HL-60 (cell line): Measurements from ENCODE around the gene BRS3.

Experiments
- GABPA ChIP-seq: IDR thresholded peaks from 2 replicates; pipeline ENCODE4 v1.6.1; 2012; ENCODE audit warnings: low read depth
- POLR2AphosphoS5 ChIP-seq: IDR thresholded peaks from 2 replicates; pipeline ENCODE4 v1.6.1; 2012; ENCODE audit warnings: low read depth
- REST ChIP-seq: IDR thresholded peaks from 2 replicates; pipeline ENCODE4 v1.6.1; 2012; ENCODE audit warnings: low read depth; ENCODE audit not compliant: insufficient replicate concordance
- SPI1 ChIP-seq: IDR thresholded peaks from 2 replicates; pipeline ENCODE4 v1.6.1; 2012; ENCODE audit warnings: low read depth, mild to moderate bottlenecking, borderline replicate concordance
- TF ChIP-seq, protein P1 (sequence below): IDR thresholded peaks from one replicate; pipeline ENCODE4 v1.5.1; 2011; ENCODE audit warnings: low read length, control low read depth, inconsistent platforms; ENCODE audit not compliant: insufficient read depth

DNA sequence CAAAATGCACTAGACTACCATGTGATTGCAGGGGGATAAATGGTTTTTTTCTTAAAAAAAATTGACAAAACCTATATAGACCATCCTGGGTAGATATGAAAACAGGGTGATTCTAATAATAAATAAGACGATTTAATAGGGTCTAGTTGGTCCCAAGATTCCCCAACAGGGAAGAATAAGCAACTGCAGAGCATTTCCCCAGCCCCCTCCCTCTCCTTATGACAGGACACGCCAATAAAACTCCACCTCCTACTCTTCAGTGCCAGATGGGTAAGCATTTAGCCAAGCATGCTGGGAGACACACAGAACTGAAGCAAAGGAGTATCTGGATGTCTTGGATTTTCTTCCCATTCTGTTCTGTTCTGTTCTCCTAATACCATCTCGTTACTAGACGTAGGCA, at the start of gene BRS3:
- TF ChIP-seq, protein P1, sequence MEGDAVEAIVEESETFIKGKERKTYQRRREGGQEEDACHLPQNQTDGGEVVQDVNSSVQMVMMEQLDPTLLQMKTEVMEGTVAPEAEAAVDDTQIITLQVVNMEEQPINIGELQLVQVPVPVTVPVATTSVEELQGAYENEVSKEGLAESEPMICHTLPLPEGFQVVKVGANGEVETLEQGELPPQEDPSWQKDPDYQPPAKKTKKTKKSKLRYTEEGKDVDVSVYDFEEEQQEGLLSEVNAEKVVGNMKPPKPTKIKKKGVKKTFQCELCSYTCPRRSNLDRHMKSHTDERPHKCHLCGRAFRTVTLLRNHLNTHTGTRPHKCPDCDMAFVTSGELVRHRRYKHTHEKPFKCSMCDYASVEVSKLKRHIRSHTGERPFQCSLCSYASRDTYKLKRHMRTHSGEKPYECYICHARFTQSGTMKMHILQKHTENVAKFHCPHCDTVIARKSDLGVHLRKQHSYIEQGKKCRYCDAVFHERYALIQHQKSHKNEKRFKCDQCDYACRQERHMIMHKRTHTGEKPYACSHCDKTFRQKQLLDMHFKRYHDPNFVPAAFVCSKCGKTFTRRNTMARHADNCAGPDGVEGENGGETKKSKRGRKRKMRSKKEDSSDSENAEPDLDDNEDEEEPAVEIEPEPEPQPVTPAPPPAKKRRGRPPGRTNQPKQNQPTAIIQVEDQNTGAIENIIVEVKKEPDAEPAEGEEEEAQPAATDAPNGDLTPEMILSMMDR: no peak
- no peak for TF ChIP-seq POLR2AphosphoS5
- TF ChIP-seq SPI1: no peak
- no peak for TF ChIP-seq REST
- no peak for TF ChIP-seq GABPA
